Measurements from ENCODE around the gene ALDH1B1.

The ALDH1B1 gene

DNA sequence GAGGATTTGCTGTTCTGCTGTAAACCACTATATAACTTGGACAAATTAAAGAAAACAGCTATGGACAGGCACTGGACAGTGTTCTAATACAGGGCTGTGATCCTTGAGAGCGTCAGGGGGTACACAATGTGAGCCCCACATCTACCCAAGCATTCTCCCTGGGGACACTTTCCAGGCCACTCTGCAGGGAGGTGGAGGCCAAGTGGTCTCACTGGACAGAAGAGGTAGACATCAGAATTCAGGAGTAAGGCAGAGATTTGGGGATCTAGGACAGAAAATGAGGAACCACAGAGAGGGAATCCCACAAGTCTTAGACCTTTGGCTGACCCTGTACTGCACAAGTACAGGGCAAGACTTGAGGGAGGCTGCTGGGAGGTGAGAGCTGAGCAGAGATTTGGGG is 35.6 kb downstream of the ALDH1B1 start:
- DNase-seq (ENCODE audit: low read depth) = no peak
- TF ChIP-seq MYC (IDR thresholded peaks at IDR 0.05; ENCODE audit: low read depth, low read length) = no peak
- no peak overlapping the region for H3K4me3 ChIP-seq (ENCODE audit: low read depth, low read length)

DNA sequence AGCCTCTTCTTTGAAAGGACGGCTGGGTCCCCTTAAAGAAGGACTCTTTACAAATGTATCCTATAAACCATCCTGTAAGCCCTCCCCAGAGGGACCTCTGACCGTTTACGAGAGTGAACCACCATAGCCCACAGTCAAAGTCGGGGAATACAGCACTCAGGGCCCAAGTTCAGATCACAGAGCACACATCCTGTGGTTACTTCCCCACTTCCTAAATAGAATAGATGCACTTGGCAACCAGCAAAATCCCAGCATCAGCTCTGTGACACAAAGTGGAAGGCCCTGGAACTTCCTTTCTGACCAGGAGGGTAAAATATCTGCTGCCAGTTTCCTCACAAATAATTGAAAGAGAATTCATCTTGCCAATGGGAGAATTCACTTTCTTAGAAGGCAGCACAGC is 38.6 kb downstream of the ALDH1B1 start:
- DNase-seq (ENCODE audit: low read depth) = peak; percentile 7
- TF ChIP-seq POLR2A (IDR thresholded peaks at IDR 0.05; ENCODE audit: extremely low read depth, insufficient read length) = no peak
- TF ChIP-seq, protein P1, sequence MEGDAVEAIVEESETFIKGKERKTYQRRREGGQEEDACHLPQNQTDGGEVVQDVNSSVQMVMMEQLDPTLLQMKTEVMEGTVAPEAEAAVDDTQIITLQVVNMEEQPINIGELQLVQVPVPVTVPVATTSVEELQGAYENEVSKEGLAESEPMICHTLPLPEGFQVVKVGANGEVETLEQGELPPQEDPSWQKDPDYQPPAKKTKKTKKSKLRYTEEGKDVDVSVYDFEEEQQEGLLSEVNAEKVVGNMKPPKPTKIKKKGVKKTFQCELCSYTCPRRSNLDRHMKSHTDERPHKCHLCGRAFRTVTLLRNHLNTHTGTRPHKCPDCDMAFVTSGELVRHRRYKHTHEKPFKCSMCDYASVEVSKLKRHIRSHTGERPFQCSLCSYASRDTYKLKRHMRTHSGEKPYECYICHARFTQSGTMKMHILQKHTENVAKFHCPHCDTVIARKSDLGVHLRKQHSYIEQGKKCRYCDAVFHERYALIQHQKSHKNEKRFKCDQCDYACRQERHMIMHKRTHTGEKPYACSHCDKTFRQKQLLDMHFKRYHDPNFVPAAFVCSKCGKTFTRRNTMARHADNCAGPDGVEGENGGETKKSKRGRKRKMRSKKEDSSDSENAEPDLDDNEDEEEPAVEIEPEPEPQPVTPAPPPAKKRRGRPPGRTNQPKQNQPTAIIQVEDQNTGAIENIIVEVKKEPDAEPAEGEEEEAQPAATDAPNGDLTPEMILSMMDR (IDR thresholded peaks at IDR 0.05; ENCODE audit: low read depth, low read length) = no peak
- no peak for TF ChIP-seq MYC (IDR thresholded peaks at IDR 0.05; ENCODE audit: low read depth, low read length)
- TF ChIP-seq, protein P2, sequence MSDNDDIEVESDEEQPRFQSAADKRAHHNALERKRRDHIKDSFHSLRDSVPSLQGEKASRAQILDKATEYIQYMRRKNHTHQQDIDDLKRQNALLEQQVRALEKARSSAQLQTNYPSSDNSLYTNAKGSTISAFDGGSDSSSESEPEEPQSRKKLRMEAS (IDR thresholded peaks at IDR 0.05; ENCODE audit: low read depth, low read length) = no peak
- H3K4me3 ChIP-seq (ENCODE audit: low read depth, low read length) = no peak overlapping the region

DNA sequence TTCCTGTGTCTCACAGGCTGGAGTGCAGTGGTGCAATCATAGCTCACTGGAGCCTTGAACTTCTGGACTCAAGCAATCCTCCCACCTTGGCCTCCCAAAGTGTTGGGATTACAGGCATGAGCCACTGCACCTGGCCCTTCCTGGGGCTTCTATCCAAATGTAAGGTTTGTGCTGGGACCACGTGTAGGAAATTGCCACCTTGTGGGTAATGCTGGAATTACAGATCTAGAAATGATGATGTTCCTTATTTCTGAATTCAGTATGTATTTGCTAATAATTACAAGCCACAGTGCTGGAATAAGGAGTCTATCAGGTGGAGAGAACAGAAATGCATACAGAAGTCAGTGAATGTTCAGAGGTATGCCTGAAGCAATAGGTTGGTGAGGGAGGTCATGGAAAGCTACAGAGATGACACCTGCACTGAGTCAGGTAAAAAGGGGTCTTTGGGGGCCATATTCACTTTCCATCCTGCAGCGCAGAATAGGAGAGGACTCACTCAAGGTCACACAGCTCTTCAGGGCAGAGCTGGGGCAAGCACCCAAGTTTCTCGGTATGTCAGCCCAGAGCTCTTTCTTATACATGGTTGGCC is 40.5 kb downstream of the ALDH1B1 start:
- H3K4me3 ChIP-seq (ENCODE audit: low read depth, low read length) = no peak overlapping the region
- TF ChIP-seq POLR2A (IDR thresholded peaks at IDR 0.05; ENCODE audit: extremely low read depth, insufficient read length) = no peak
- TF ChIP-seq, protein P2 (IDR thresholded peaks at IDR 0.05; ENCODE audit: low read depth, low read length) = peak; percentile 86
- peak; percentile 78 for TF ChIP-seq MYC (IDR thresholded peaks at IDR 0.05; ENCODE audit: low read depth, low read length)
- TF ChIP-seq, protein P1 (IDR thresholded peaks at IDR 0.05; ENCODE audit: low read depth, low read length) = peak; percentile 18
- DNase-seq (ENCODE audit: low read depth) = peak; percentile 37

DNA sequence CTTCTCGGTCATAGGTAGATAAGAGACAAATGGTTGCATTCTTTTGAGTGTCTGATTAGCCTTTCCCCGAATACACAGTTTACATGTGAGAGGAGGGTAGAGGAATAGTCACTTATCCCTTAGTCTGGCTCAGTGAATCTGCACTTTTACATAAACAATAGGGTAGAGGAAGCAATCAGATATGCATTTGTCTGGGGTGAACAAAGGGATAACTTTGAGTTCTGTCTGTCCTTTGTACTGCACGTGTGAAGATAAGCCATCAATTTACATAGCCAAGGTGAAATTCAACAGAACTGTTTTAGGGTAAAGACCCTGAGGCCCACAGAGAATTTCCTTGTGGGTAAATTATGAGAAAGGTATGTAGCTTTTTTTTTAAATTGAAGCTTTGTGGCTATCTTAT is 41.9 kb downstream of the ALDH1B1 start:
- DNase-seq (ENCODE audit: low read depth) = no peak
- TF ChIP-seq POLR2A (IDR thresholded peaks at IDR 0.05; ENCODE audit: extremely low read depth, insufficient read length) (no peak), MYC (IDR thresholded peaks at IDR 0.05; ENCODE audit: low read depth, low read length) (no peak)
- TF ChIP-seq, protein P2 (IDR thresholded peaks at IDR 0.05; ENCODE audit: low read depth, low read length) = no peak
- TF ChIP-seq, protein P1 (IDR thresholded peaks at IDR 0.05; ENCODE audit: low read depth, low read length) = no peak
- H3K4me3 ChIP-seq (ENCODE audit: low read depth, low read length) = no peak overlapping the region

DNA sequence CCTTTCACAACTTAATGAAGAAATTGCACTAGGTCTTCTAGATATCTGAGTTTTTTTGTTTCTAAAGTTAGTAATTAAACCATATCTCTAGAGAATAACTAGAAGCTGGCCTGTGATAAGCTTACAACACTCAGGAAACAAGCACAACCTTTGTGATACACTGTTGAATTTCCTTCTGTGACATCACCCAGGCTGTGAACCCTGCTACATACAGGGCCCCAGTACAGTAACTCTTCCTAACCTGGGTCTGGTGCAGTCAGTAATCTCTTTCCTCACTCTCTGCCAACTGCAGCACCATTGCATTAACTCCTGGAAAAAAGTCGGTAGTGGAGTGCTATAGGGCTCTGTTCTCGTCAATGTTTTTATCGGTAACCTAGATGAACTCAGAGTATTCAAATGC is 42.4 kb downstream of the ALDH1B1 start:
- DNase-seq (ENCODE audit: low read depth) = no peak
- TF ChIP-seq, protein P2 (IDR thresholded peaks at IDR 0.05; ENCODE audit: low read depth, low read length) = no peak
- TF ChIP-seq, protein P1 (IDR thresholded peaks at IDR 0.05; ENCODE audit: low read depth, low read length) = no peak
- no peak for TF ChIP-seq MYC (IDR thresholded peaks at IDR 0.05; ENCODE audit: low read depth, low read length)
- TF ChIP-seq POLR2A (IDR thresholded peaks at IDR 0.05; ENCODE audit: extremely low read depth, insufficient read length) = no peak
- H3K4me3 ChIP-seq (ENCODE audit: low read depth, low read length) = no peak overlapping the region

DNA sequence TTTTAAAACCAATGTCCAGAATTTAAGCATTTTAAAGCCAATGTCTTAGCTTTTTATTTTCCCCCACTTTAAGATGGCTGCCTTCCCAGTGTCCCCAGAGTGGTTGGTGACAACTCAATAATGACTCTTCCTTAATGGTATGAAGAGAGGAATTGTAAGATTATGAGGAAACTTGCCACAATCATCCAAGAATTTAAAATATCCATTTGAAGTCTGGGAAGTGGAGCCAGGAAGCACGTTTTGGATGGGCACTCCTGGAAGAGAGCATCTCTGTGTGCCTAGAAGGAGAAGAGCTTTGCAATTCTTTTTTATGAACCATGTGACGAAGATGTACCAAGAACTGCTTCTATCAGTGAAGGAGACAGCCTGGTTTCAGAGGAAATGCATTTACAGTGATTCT is 43.0 kb downstream of the ALDH1B1 start:
- no peak for DNase-seq (ENCODE audit: low read depth)
- TF ChIP-seq, protein P1 (IDR thresholded peaks at IDR 0.05; ENCODE audit: low read depth, low read length) = no peak
- TF ChIP-seq POLR2A (IDR thresholded peaks at IDR 0.05; ENCODE audit: extremely low read depth, insufficient read length) (no peak), MYC (IDR thresholded peaks at IDR 0.05; ENCODE audit: low read depth, low read length) (no peak)
- TF ChIP-seq, protein P2 (IDR thresholded peaks at IDR 0.05; ENCODE audit: low read depth, low read length) = no peak
- no peak overlapping the region for H3K4me3 ChIP-seq (ENCODE audit: low read depth, low read length)
